ENCODE measurements around the gene SEMA4B.

GRCh38 chr15:90201944-90202375, 830 bp downstream of the SEMA4B start:
- TF ChIP-seq EZH2phosphoT487 (IDR thresholded peaks at IDR 0.05): no peak
- TF ChIP-seq EZH2 (IDR thresholded peaks at IDR 0.05): no peak
- TF ChIP-seq CTCF (IDR thresholded peaks at IDR 0.05): no peak
